Sigmoid colon (tissue), 4 donors: ENCODE measurements around the gene RUNX1.

Source experiments
- EP300 ChIP-seq, 4 donors: sonication (generic); formaldehyde crosslinking; IDR thresholded peaks; one replicate each; pipeline ENCODE4 v1.6.1; 2017; ENCODE audit warnings: antibody characterized with exemption in 4 of 4
- POLR2AphosphoS5 ChIP-seq, 4 donors: sonication (generic); formaldehyde crosslinking; IDR thresholded peaks; one replicate each; pipeline ENCODE4 v1.6.1; 2017; ENCODE audit warnings: antibody characterized with exemption in 4 of 4
- TF ChIP-seq, protein P1 (sequence below), 4 experiments: fragments of 450-650 bp in 3 of 4; fragments of 200-600 bp in 1 of 4; IDR thresholded peaks; one replicate each; pipeline ENCODE4 v1.5.1; 2016 to 2019; ENCODE audit warnings: antibody characterized with exemption in 4 of 4, mild to moderate bottlenecking in 3 of 4, moderate library complexity in 2 of 4

DNA sequence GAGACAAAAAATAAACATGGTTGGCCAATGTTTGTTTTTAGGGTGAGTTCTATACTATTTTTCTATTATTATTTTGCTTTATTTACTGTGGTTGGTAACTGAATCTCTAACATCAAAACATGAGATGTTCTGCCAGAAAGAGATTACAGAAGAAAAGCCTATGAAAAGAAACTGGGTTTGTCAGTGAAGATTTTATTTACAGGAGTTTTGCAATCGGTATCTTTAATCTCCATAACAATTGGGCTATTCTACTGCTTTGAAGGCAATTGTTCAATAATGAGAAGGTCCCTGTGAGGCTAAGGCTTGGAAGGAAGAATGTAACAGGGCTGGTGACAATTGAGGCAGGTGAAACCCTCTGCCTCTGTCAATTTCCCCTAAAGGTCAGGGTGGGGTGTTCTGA is 224.8 kb downstream of the RUNX1 start:
- TF ChIP-seq, protein P1, sequence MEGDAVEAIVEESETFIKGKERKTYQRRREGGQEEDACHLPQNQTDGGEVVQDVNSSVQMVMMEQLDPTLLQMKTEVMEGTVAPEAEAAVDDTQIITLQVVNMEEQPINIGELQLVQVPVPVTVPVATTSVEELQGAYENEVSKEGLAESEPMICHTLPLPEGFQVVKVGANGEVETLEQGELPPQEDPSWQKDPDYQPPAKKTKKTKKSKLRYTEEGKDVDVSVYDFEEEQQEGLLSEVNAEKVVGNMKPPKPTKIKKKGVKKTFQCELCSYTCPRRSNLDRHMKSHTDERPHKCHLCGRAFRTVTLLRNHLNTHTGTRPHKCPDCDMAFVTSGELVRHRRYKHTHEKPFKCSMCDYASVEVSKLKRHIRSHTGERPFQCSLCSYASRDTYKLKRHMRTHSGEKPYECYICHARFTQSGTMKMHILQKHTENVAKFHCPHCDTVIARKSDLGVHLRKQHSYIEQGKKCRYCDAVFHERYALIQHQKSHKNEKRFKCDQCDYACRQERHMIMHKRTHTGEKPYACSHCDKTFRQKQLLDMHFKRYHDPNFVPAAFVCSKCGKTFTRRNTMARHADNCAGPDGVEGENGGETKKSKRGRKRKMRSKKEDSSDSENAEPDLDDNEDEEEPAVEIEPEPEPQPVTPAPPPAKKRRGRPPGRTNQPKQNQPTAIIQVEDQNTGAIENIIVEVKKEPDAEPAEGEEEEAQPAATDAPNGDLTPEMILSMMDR (IDR thresholded peaks at IDR 0.05), result no peak
- TF ChIP-seq POLR2AphosphoS5 (IDR thresholded peaks at IDR 0.05) (no peak), EP300 (IDR thresholded peaks at IDR 0.05) (no peak)
